GM23338 (cell line): ENCODE results near the gene IDH1. TPM values are rescaled to one million over a fixed set of nuclear protein-coding genes. Genes with fewer than 3 reads are reported as not detected.

Experiments
- ATAC-seq: fragments of 200-7000 bp; cut with Tn5 transposase; 3 replicates; pipeline ENCODE4 v1.9.1; 2020
- DNase-seq: peaks from one replicate; pipeline ENCODE4 v3.0.0-alpha.2; 2015; ENCODE audit warnings: low spot score
- H2AFZ ChIP-seq: fragments of 200-600 bp; sonication (generic); 2 replicates; pipeline ENCODE4 v1.8.0; 2016; ENCODE audit warnings: antibody characterized with exemption, mild to moderate bottlenecking, moderate library complexity
- H3F3A ChIP-seq: fragments of 200-600 bp; sonication (generic); replicated peaks from 2 replicates; pipeline ENCODE4 v1.8.0; 2017; ENCODE audit warnings: antibody characterized with exemption, mixed run types, low read depth
- H3K27ac ChIP-seq: fragments of 200-600 bp; sonication (generic); 2 replicates; pipeline ENCODE4 v1.6.1; 2016; ENCODE audit warnings: low read depth
- H3K27me3 ChIP-seq: fragments of 200-600 bp; sonication (generic); 2 replicates; pipeline ENCODE4 v1.8.0; 2016; ENCODE audit warnings: mild to moderate bottlenecking, mixed run types, moderate library complexity; ENCODE audit not compliant: insufficient read depth
- H3K36me3 ChIP-seq: fragments of 200-600 bp; sonication (generic); 2 replicates; pipeline ENCODE4 v1.8.0; 2016; ENCODE audit warnings: mild to moderate bottlenecking; ENCODE audit not compliant: insufficient read depth
- H3K4me1 ChIP-seq: fragments of 200-600 bp; sonication (generic); 2 replicates; pipeline ENCODE4 v1.8.0; 2016; ENCODE audit warnings: mild to moderate bottlenecking, moderate library complexity; ENCODE audit not compliant: insufficient read depth
- H3K4me2 ChIP-seq: fragments of 200-600 bp; sonication (generic); 2 replicates; pipeline ENCODE4 v1.7.1; 2017; ENCODE audit warnings: mixed run types
- H3K4me3 ChIP-seq: fragments of 200-600 bp; sonication (generic); 2 replicates; pipeline ENCODE4 v1.6.1; 2016; ENCODE audit warnings: mixed run types
- H3K79me2 ChIP-seq: fragments of 200-600 bp; sonication (generic); replicated peaks from 2 replicates; pipeline ENCODE4 v1.8.0; 2017; ENCODE audit warnings: mild to moderate bottlenecking; ENCODE audit not compliant: insufficient read depth
- H3K9me2 ChIP-seq: fragments of 200-600 bp; sonication (generic); 2 replicates; pipeline ENCODE4 v1.8.0; 2017; ENCODE audit not compliant: insufficient read depth
- H4K20me1 ChIP-seq: fragments of 200-600 bp; sonication (generic); replicated peaks from 2 replicates; pipeline ENCODE4 v1.8.0; 2017; ENCODE audit warnings: mild to moderate bottlenecking; ENCODE audit not compliant: insufficient read depth
- H3K27ac Mint-ChIP-seq: 2 replicates; pipeline ENCODE4 v1.8.0; 2020; ENCODE audit warnings: inconsistent platforms, mild to moderate bottlenecking, moderate library complexity, mixed read lengths
- H3K27me3 Mint-ChIP-seq: 3 replicates; pipeline ENCODE4 v1.8.0; 2022; ENCODE audit warnings: low read depth, mild to moderate bottlenecking, moderate library complexity, mixed read lengths, inconsistent platforms; ENCODE audit not compliant: insufficient read depth, poor library complexity
- H3K36me3 Mint-ChIP-seq: 3 replicates; pipeline ENCODE4 v1.8.0; 2021; ENCODE audit warnings: low read depth, mild to moderate bottlenecking, inconsistent platforms, moderate library complexity, mixed read lengths
- H3K4me1 Mint-ChIP-seq: 3 replicates; pipeline ENCODE4 v1.8.0; 2020; ENCODE audit warnings: mild to moderate bottlenecking, inconsistent platforms, mixed read lengths
- H3K4me3 Mint-ChIP-seq: 3 replicates; pipeline ENCODE4 v1.8.0; 2021; ENCODE audit warnings: moderate library complexity, mild to moderate bottlenecking, inconsistent platforms, mixed read lengths
- H3K9me3 Mint-ChIP-seq: 3 replicates; pipeline ENCODE4 v1.8.0; 2020; ENCODE audit warnings: moderate library complexity, mild to moderate bottlenecking, inconsistent platforms, mixed read lengths
- CREB1 ChIP-seq: fragments of 250-450 bp; sonication (Bioruptor Pico); IDR thresholded peaks from 2 replicates; pipeline ENCODE4 v1.5.0; 2020; ENCODE audit warnings: low read depth, mild to moderate bottlenecking, moderate library complexity
- CTCF ChIP-seq, 2 experiments: fragments of 200-600 bp in 1 of 2; sonication (generic) in 1 of 2; conservative IDR thresholded peaks; 2 replicates each; pipeline versions ENCODE4 v1.5.1 to v1.6.1; 2016 to 2017; ENCODE audit warnings: antibody characterized with exemption in 2 of 2, low read depth in 2 of 2, mild to moderate bottlenecking in 2 of 2, moderate library complexity in 1 of 2
- EZH2 ChIP-seq: fragments of 200-600 bp; sonication (generic); IDR thresholded peaks from one replicate; pipeline ENCODE4 v1.8.0; 2017; ENCODE audit warnings: antibody characterized with exemption, mild to moderate bottlenecking, low read depth; ENCODE audit not compliant: unreplicated experiment
- EZH2phosphoT487 ChIP-seq: fragments of 200-600 bp; sonication (generic); IDR thresholded peaks from one replicate; pipeline ENCODE4 v1.8.1; 2018; ENCODE audit warnings: antibody characterized with exemption; ENCODE audit not compliant: unreplicated experiment
- NANOG ChIP-seq: IDR thresholded peaks from 2 replicates; pipeline ENCODE4 v1.6.1; 2016; ENCODE audit warnings: antibody characterized with exemption, borderline replicate concordance
- POLR2AphosphoS5 ChIP-seq: IDR thresholded peaks from 2 replicates; pipeline ENCODE4 v1.6.1; 2016; ENCODE audit warnings: antibody characterized with exemption, low read depth
- REST ChIP-seq: IDR thresholded peaks from one replicate; pipeline ENCODE4 v1.6.1; 2018; ENCODE audit warnings: antibody characterized with exemption; ENCODE audit not compliant: unreplicated experiment
- ZNF114 ChIP-seq: fragments of 250-450 bp; sonication (Bioruptor Pico); IDR thresholded peaks from 2 replicates; pipeline ENCODE4 v1.5.0; 2020; ENCODE audit warnings: mild to moderate bottlenecking, moderate library complexity
- ZNF462 ChIP-seq: fragments of 250-450 bp; sonication (Bioruptor Pico); IDR thresholded peaks from 2 replicates; pipeline ENCODE4 v1.5.0; 2020; ENCODE audit warnings: mild to moderate bottlenecking, moderate library complexity
- polyA plus RNA-seq: library from polyadenylated mRNA; unstranded; fragments of >200 nt; fragmentation: Nextera tagmentation; extraction: Ambion mirVana; gene quantifications from 2 replicates; pipeline ENCODE4 v1.2.1, GENCODE V29; 2016
- total RNA-seq: library from RNA; depleted of rRNA; stranded (reverse); fragments of >200 nt; shearing (Covaris generic); gene quantifications from 2 replicates; pipeline ENCODE4 v1.2.3, GENCODE V29; 2014

IDH1 gene
- total and polyA plus RNA-seq, 2 experiments from 2014 or later: 315 to 536 TPM

- Mint-ChIP-seq H3K27me3 (peaks cover 12% of the 10 kb centered on the region), H3K4me3 (peak overlapping the region; percentile 99), H3K36me3 (peaks cover 53% of the 10 kb centered on the region), H3K9me3 (no peaks in the 10 kb centered on the region; the same call in 2 of the 3 replicates), H3K4me1 (peaks cover 44% of the 10 kb centered on the region), H3K27ac (peak overlapping the region; percentile 93)
- no peak for ATAC-seq
- Histone ChIP-seq H3K36me3 (peaks cover 42% of the 10 kb centered on the region), H3K27ac (peak overlapping the region; percentile 26; the same call in 1 of the 2 replicates), H3K4me1 (peaks cover 24% of the 10 kb centered on the region), H3F3A (peaks cover 6% of the 10 kb centered on the region; the same call in 1 of the 2 replicates), H3K9me2 (no peaks in the 10 kb centered on the region), H3K79me2 (peaks cover 54% of the 10 kb centered on the region), H3K4me3 (peak overlapping the region; percentile 99), H3K27me3 (no peaks in the 10 kb centered on the region), H3K4me2 (peak overlapping the region; percentile 99), H4K20me1 (peaks cover 13% of the 10 kb centered on the region), H2AFZ (no peak overlapping the region)
- no peak for TF ChIP-seq REST
- TF ChIP-seq NANOG: no peak
- TF ChIP-seq CTCF (conservative IDR thresholded peaks at IDR 0.05; ENCODE audit: low read depth in 2 of 2): no peak
- no peak for TF ChIP-seq ZNF114 (CRISPR knock-in tag)
- TF ChIP-seq CREB1: no peak
- no peak for TF ChIP-seq EZH2phosphoT487
- no peak for TF ChIP-seq EZH2
- TF ChIP-seq POLR2AphosphoS5: no peak
- TF ChIP-seq ZNF462 (CRISPR knock-in tag): no peak
- DNase-seq: no peak
Measured at GRCh38 chr2:208253600-208254117, 1.2 kb downstream of the IDH1 start.
